Thyroid gland (tissue), 4 donors: ENCODE data around the gene DEFB116. TPM values are rescaled to one million over a fixed set of nuclear protein-coding genes. Genes with fewer than 3 reads are reported as not detected.
"Not testable (repeated sequence)": the region's sequence is repeated elsewhere in the genome, so short reads cannot be mapped to it uniquely, and the experiment has no call there.

ENCODE experiments used
- DNase-seq, 2 donors: peaks; one replicate each; pipeline ENCODE4 v3.0.0-alpha.2; 2019
- H3K27ac ChIP-seq, 3 donors: fragments of 200-600 bp; sonication (generic); 1 replicate in 2 of 3; 2 replicates in 1 of 3; pipeline ENCODE4 v1.5.1; 2016 to 2019; ENCODE audit warnings: mild to moderate bottlenecking in 1 of 3, moderate library complexity in 1 of 3
- H3K27me3 ChIP-seq: fragments of 200-600 bp; sonication (generic); one replicate; pipeline ENCODE4 v1.5.1; 2019
- H3K36me3 ChIP-seq, 2 donors: fragments of 200-600 bp; sonication (generic); one replicate each; pipeline ENCODE4 v1.5.1; 2016 to 2019
- H3K4me1 ChIP-seq, 2 donors: fragments of 200-600 bp; sonication (generic); one replicate each; pipeline ENCODE4 v1.5.1; 2017 to 2019
- H3K4me3 ChIP-seq, 3 donors: fragments of 200-600 bp; sonication (generic); replicated peaks in 1 of 3; 1 replicate in 2 of 3; 2 replicates in 1 of 3; pipeline ENCODE4 v1.5.1; 2016; ENCODE audit warnings: mild to moderate bottlenecking in 1 of 3
- H3K9me3 ChIP-seq: fragments of 200-600 bp; sonication (generic); one replicate; pipeline ENCODE4 v1.5.1; 2017
- CTCF ChIP-seq, 6 experiments: fragments of 200-600 bp in 3 of 6; fragments of 450-650 bp in 3 of 6; sonication (generic) in 3 of 6; IDR thresholded peaks; one replicate each; pipeline ENCODE4 v1.5.1; 2016 to 2019; ENCODE audit warnings: antibody characterized with exemption in 6 of 6, mild to moderate bottlenecking in 2 of 6, inconsistent platforms in 1 of 6, moderate library complexity in 1 of 6
- POLR2A ChIP-seq, 2 donors: fragments of 450-650 bp; IDR thresholded peaks; one replicate each; pipeline ENCODE4 v1.6.1; 2017; ENCODE audit warnings: antibody characterized with exemption in 2 of 2, mild to moderate bottlenecking in 2 of 2, moderate library complexity in 1 of 2
- WGBS, 2 donors: methylation state at CpG; one replicate each; pipeline ENCODE4 v1.1.5; 2017; 5-methylcytosine and 5-hydroxymethylcytosine counted together
- intact Hi-C: fragments of 100-400 bp; cut with DNase I; formaldehyde crosslinking; loops from one replicate; pipeline ENCODE4 v1.15.1; 2023
- total RNA-seq, 4 donors: library from RNA; depleted of rRNA; stranded (reverse); fragments of >200 nt; gene quantifications; one replicate each; pipeline ENCODE4 v1.2.3, GENCODE V29; 2016

The DEFB116 gene
- total RNA-seq: not detected

- Histone ChIP-seq H3K4me3 (no peak within 1 kb of the TSS), H3K27ac (no peak within 1 kb of the TSS)
Measured at GRCh38 chr20:31308535-31309162, at the start of gene DEFB116. Gene DEFB116, minus strand, starts transcription at chr20:31308585. Its CDS starts 0 bp downstream, at chr20:31308585.

GRCh38 chr20:31355981-31356380 lies 47.6 kb upstream of the DEFB116 start:
- no peaks in the 10 kb centered on the region for H3K4me1 ChIP-seq
- 59 to 61% methylated on average over 1 of the region's 1 CpG for WGBS, 2 donors
- no peak overlapping the region for H3K4me3 ChIP-seq
- H3K27me3 ChIP-seq: no peaks in the 10 kb centered on the region
- no peak for DNase-seq
- no peaks in the 10 kb centered on the region for H3K36me3 ChIP-seq
- H3K27ac ChIP-seq: no peak overlapping the region
- TF ChIP-seq CTCF (IDR thresholded peaks at IDR 0.05) (no peak), POLR2A (IDR thresholded peaks at IDR 0.05) (no peak)
- no peaks in the 10 kb centered on the region for H3K9me3 ChIP-seq
- intact Hi-C loops: no loop called here

More at GRCh38 chr20:31308535-31309162, at the start of gene DEFB116:
- WGBS, 2 donors: 50 to 52% methylated on average over 8 of the region's 8 CpGs
- no peaks in the 10 kb centered on the region for H3K9me3 ChIP-seq
- intact Hi-C loops: no loop called here
- TF ChIP-seq POLR2A (IDR thresholded peaks at IDR 0.05) (no peak), CTCF (IDR thresholded peaks at IDR 0.05) (no peak)
- no peaks in the 10 kb centered on the region for H3K4me1 ChIP-seq
- H3K27me3 ChIP-seq: no peaks in the 10 kb centered on the region
- no peak for DNase-seq
- H3K36me3 ChIP-seq: no peaks in the 10 kb centered on the region

GRCh38 chr20:31341470-31341869 lies 33.1 kb upstream of the DEFB116 start:
- TF ChIP-seq CTCF (IDR thresholded peaks at IDR 0.05): no peak
- TF ChIP-seq POLR2A (IDR thresholded peaks at IDR 0.05): no peak
- Histone ChIP-seq H3K9me3 (no peaks in the 10 kb centered on the region), H3K27me3 (no peaks in the 10 kb centered on the region), H3K4me1 (no peaks in the 10 kb centered on the region), H3K36me3 (no peaks in the 10 kb centered on the region), H3K4me3 (no peak overlapping the region), H3K27ac (no peak overlapping the region)
- DNase-seq: no peak
- intact Hi-C loops: no loop called here

GRCh38 chr20:31330893-31331292 lies 22.5 kb upstream of the DEFB116 start:
- TF ChIP-seq POLR2A (IDR thresholded peaks at IDR 0.05) (no peak), CTCF (IDR thresholded peaks at IDR 0.05) (no peak)

GRCh38 chr20:31322504-31322903 lies 14.1 kb upstream of the DEFB116 start:
- H3K4me3 ChIP-seq: no peak overlapping the region
- no peak for DNase-seq
- no peaks in the 10 kb centered on the region for H3K4me1 ChIP-seq
- no peaks in the 10 kb centered on the region for H3K9me3 ChIP-seq
- WGBS, 2 donors: 48 to 52% methylated on average over 3 of the region's 3 CpGs
- intact Hi-C loops: no loop called here
- H3K36me3 ChIP-seq: no peaks in the 10 kb centered on the region
- no peak for TF ChIP-seq CTCF (IDR thresholded peaks at IDR 0.05)
- no peak for TF ChIP-seq POLR2A (IDR thresholded peaks at IDR 0.05)
- no peak overlapping the region for H3K27ac ChIP-seq
- no peaks in the 10 kb centered on the region for H3K27me3 ChIP-seq

More at GRCh38 chr20:31330893-31331292, 22.5 kb upstream of the DEFB116 start:
- Histone ChIP-seq H3K27me3 (no peaks in the 10 kb centered on the region), H3K36me3 (no peaks in the 10 kb centered on the region), H3K4me3 (no peak overlapping the region), H3K27ac (no peak overlapping the region), H3K9me3 (no peaks in the 10 kb centered on the region), H3K4me1 (no peaks in the 10 kb centered on the region)
- no peak for DNase-seq
- intact Hi-C loops: no loop called here

GRCh38 chr20:31284964-31285363 lies 23.4 kb downstream of the DEFB116 start:
- H3K4me3 ChIP-seq, H3K27ac ChIP-seq, H3K9me3 ChIP-seq, DNase-seq, H3K4me1 ChIP-seq, intact Hi-C loops, H3K36me3 ChIP-seq, H3K27me3 ChIP-seq: not testable (repeated sequence)
- WGBS, 2 donors: 58% methylated on average over 7 of the region's 7 CpGs
